ENCODE data around the gene SLC24A3.

SLC24A3 gene

GRCh38 chr20:19333563-19333962 is 121.1 kb downstream of the SLC24A3 start:
- H3K4me1 ChIP-seq (ENCODE audit: control insufficient read depth in 2 of 2, insufficient read depth in 2 of 2, low read length in 2 of 2): no peaks in the 10 kb centered on the region
- no peaks in the 10 kb centered on the region for H3K9me3 ChIP-seq (ENCODE audit: control insufficient read depth in 2 of 2, low read length in 2 of 2)
- no peak overlapping the region for H3K9ac ChIP-seq (ENCODE audit: low read depth in 1 of 2, low read length in 2 of 2)
- no peak overlapping the region for H3K4me3 ChIP-seq (ENCODE audit: low read length in 2 of 2)
- H3K27ac ChIP-seq (ENCODE audit: low read depth in 2 of 2, low read length in 2 of 2): no peak overlapping the region
- H3K36me3 ChIP-seq (ENCODE audit: control insufficient read depth in 2 of 2, insufficient read depth in 2 of 2, low read length in 2 of 2): no peaks in the 10 kb centered on the region
- H3K27me3 ChIP-seq (ENCODE audit: control insufficient read depth in 2 of 2, insufficient read depth in 2 of 2, low read length in 2 of 2): no peaks in the 10 kb centered on the region

GRCh38 chr20:19335341-19335740 is 122.9 kb downstream of the SLC24A3 start:
- Histone ChIP-seq H3K4me1 (ENCODE audit: control insufficient read depth in 2 of 2, insufficient read depth in 2 of 2, low read length in 2 of 2) (no peaks in the 10 kb centered on the region), H3K4me3 (ENCODE audit: low read length in 2 of 2) (no peak overlapping the region), H3K9me3 (ENCODE audit: control insufficient read depth in 2 of 2, low read length in 2 of 2) (no peaks in the 10 kb centered on the region), H3K36me3 (ENCODE audit: control insufficient read depth in 2 of 2, insufficient read depth in 2 of 2, low read length in 2 of 2) (no peaks in the 10 kb centered on the region), H3K27me3 (ENCODE audit: control insufficient read depth in 2 of 2, insufficient read depth in 2 of 2, low read length in 2 of 2) (no peaks in the 10 kb centered on the region), H3K27ac (ENCODE audit: low read depth in 2 of 2, low read length in 2 of 2) (no peak overlapping the region), H3K9ac (ENCODE audit: low read depth in 1 of 2, low read length in 2 of 2) (no peak overlapping the region)

GRCh38 chr20:19335916-19336315 is 123.5 kb downstream of the SLC24A3 start:
- Histone ChIP-seq H3K27me3 (ENCODE audit: control insufficient read depth in 2 of 2, insufficient read depth in 2 of 2, low read length in 2 of 2) (no peaks in the 10 kb centered on the region), H3K4me3 (ENCODE audit: low read length in 2 of 2) (no peak overlapping the region), H3K27ac (ENCODE audit: low read depth in 2 of 2, low read length in 2 of 2) (no peak overlapping the region), H3K36me3 (ENCODE audit: control insufficient read depth in 2 of 2, insufficient read depth in 2 of 2, low read length in 2 of 2) (no peaks in the 10 kb centered on the region), H3K9me3 (ENCODE audit: control insufficient read depth in 2 of 2, low read length in 2 of 2) (no peaks in the 10 kb centered on the region), H3K4me1 (ENCODE audit: control insufficient read depth in 2 of 2, insufficient read depth in 2 of 2, low read length in 2 of 2) (no peaks in the 10 kb centered on the region), H3K9ac (ENCODE audit: low read depth in 1 of 2, low read length in 2 of 2) (no peak overlapping the region)

- Histone ChIP-seq H3K9me3 (ENCODE audit: control insufficient read depth in 2 of 2, low read length in 2 of 2) (no peaks in the 10 kb centered on the region), H3K36me3 (ENCODE audit: control insufficient read depth in 2 of 2, insufficient read depth in 2 of 2, low read length in 2 of 2) (no peaks in the 10 kb centered on the region), H3K4me3 (ENCODE audit: low read length in 2 of 2) (no peak overlapping the region), H3K9ac (ENCODE audit: low read depth in 1 of 2, low read length in 2 of 2) (no peak overlapping the region), H3K27ac (ENCODE audit: low read depth in 2 of 2, low read length in 2 of 2) (no peak overlapping the region), H3K27me3 (ENCODE audit: control insufficient read depth in 2 of 2, insufficient read depth in 2 of 2, low read length in 2 of 2) (no peaks in the 10 kb centered on the region), H3K4me1 (ENCODE audit: control insufficient read depth in 2 of 2, insufficient read depth in 2 of 2, low read length in 2 of 2) (peaks cover 0 to 2% of the 10 kb centered on the region in 2 donors)
Observed at GRCh38 chr20:19336631-19337030, 124.2 kb downstream of the SLC24A3 start.

- H3K4me1 ChIP-seq (ENCODE audit: control insufficient read depth in 2 of 2, insufficient read depth in 2 of 2, low read length in 2 of 2): peaks cover 0 to 3% of the 10 kb centered on the region in 2 donors
- H3K9ac ChIP-seq (ENCODE audit: low read depth in 1 of 2, low read length in 2 of 2): no peak overlapping the region
- no peaks in the 10 kb centered on the region for H3K27me3 ChIP-seq (ENCODE audit: control insufficient read depth in 2 of 2, insufficient read depth in 2 of 2, low read length in 2 of 2)
- no peaks in the 10 kb centered on the region for H3K36me3 ChIP-seq (ENCODE audit: control insufficient read depth in 2 of 2, insufficient read depth in 2 of 2, low read length in 2 of 2)
- H3K4me3 ChIP-seq (ENCODE audit: low read length in 2 of 2): no peak overlapping the region
- H3K27ac ChIP-seq (ENCODE audit: low read depth in 2 of 2, low read length in 2 of 2): no peak overlapping the region
- no peaks in the 10 kb centered on the region for H3K9me3 ChIP-seq (ENCODE audit: control insufficient read depth in 2 of 2, low read length in 2 of 2)
Observed at GRCh38 chr20:19338380-19338779, 125.9 kb downstream of the SLC24A3 start.

- Histone ChIP-seq H3K4me1 (ENCODE audit: control insufficient read depth in 2 of 2, insufficient read depth in 2 of 2, low read length in 2 of 2) (peaks cover 0 to 3% of the 10 kb centered on the region in 2 donors), H3K27me3 (ENCODE audit: control insufficient read depth in 2 of 2, insufficient read depth in 2 of 2, low read length in 2 of 2) (no peaks in the 10 kb centered on the region)
Observed at GRCh38 chr20:19338960-19339359, 126.5 kb downstream of the SLC24A3 start.

GRCh38 chr20:19341348-19342053 is 129.1 kb downstream of the SLC24A3 start:
- Histone ChIP-seq H3K4me1 (ENCODE audit: control insufficient read depth in 2 of 2, insufficient read depth in 2 of 2, low read length in 2 of 2) (peaks cover 0 to 3% of the 10 kb centered on the region in 2 donors), H3K9me3 (ENCODE audit: control insufficient read depth in 2 of 2, low read length in 2 of 2) (no peaks in the 10 kb centered on the region), H3K36me3 (ENCODE audit: control insufficient read depth in 2 of 2, insufficient read depth in 2 of 2, low read length in 2 of 2) (no peaks in the 10 kb centered on the region), H3K4me3 (ENCODE audit: low read length in 2 of 2) (no peak overlapping the region), H3K27ac (ENCODE audit: low read depth in 2 of 2, low read length in 2 of 2) (no peak overlapping the region), H3K27me3 (ENCODE audit: control insufficient read depth in 2 of 2, insufficient read depth in 2 of 2, low read length in 2 of 2) (no peaks in the 10 kb centered on the region), H3K9ac (ENCODE audit: low read depth in 1 of 2, low read length in 2 of 2) (no peak overlapping the region)

More at GRCh38 chr20:19338960-19339359, 126.5 kb downstream of the SLC24A3 start:
- H3K9me3 ChIP-seq (ENCODE audit: control insufficient read depth in 2 of 2, low read length in 2 of 2): no peaks in the 10 kb centered on the region
- H3K27ac ChIP-seq (ENCODE audit: low read depth in 2 of 2, low read length in 2 of 2): no peak overlapping the region
- H3K36me3 ChIP-seq (ENCODE audit: control insufficient read depth in 2 of 2, insufficient read depth in 2 of 2, low read length in 2 of 2): no peaks in the 10 kb centered on the region
- no peak overlapping the region for H3K4me3 ChIP-seq (ENCODE audit: low read length in 2 of 2)
- no peak overlapping the region for H3K9ac ChIP-seq (ENCODE audit: low read depth in 1 of 2, low read length in 2 of 2)

GRCh38 chr20:19344341-19344740 is 131.9 kb downstream of the SLC24A3 start:
- Histone ChIP-seq H3K9me3 (ENCODE audit: control insufficient read depth in 2 of 2, low read length in 2 of 2) (no peaks in the 10 kb centered on the region), H3K4me1 (ENCODE audit: control insufficient read depth in 2 of 2, insufficient read depth in 2 of 2, low read length in 2 of 2) (peaks cover 0 to 3% of the 10 kb centered on the region in 2 donors), H3K36me3 (ENCODE audit: control insufficient read depth in 2 of 2, insufficient read depth in 2 of 2, low read length in 2 of 2) (no peaks in the 10 kb centered on the region), H3K9ac (ENCODE audit: low read depth in 1 of 2, low read length in 2 of 2) (no peak overlapping the region), H3K27ac (ENCODE audit: low read depth in 2 of 2, low read length in 2 of 2) (no peak overlapping the region), H3K4me3 (ENCODE audit: low read length in 2 of 2) (no peak overlapping the region), H3K27me3 (ENCODE audit: control insufficient read depth in 2 of 2, insufficient read depth in 2 of 2, low read length in 2 of 2) (no peaks in the 10 kb centered on the region)

GRCh38 chr20:19347943-19348456 is 135.6 kb downstream of the SLC24A3 start:
- Histone ChIP-seq H3K4me1 (ENCODE audit: control insufficient read depth in 2 of 2, insufficient read depth in 2 of 2, low read length in 2 of 2) (no peaks in the 10 kb centered on the region), H3K36me3 (ENCODE audit: control insufficient read depth in 2 of 2, insufficient read depth in 2 of 2, low read length in 2 of 2) (no peaks in the 10 kb centered on the region), H3K9ac (ENCODE audit: low read depth in 1 of 2, low read length in 2 of 2) (no peak overlapping the region), H3K4me3 (ENCODE audit: low read length in 2 of 2) (no peak overlapping the region), H3K27me3 (ENCODE audit: control insufficient read depth in 2 of 2, insufficient read depth in 2 of 2, low read length in 2 of 2) (no peaks in the 10 kb centered on the region), H3K9me3 (ENCODE audit: control insufficient read depth in 2 of 2, low read length in 2 of 2) (no peaks in the 10 kb centered on the region), H3K27ac (ENCODE audit: low read depth in 2 of 2, low read length in 2 of 2) (no peak overlapping the region)

GRCh38 chr20:19348582-19348981 is 136.1 kb downstream of the SLC24A3 start:
- no peaks in the 10 kb centered on the region for H3K27me3 ChIP-seq (ENCODE audit: control insufficient read depth in 2 of 2, insufficient read depth in 2 of 2, low read length in 2 of 2)
- no peak overlapping the region for H3K27ac ChIP-seq (ENCODE audit: low read depth in 2 of 2, low read length in 2 of 2)
- H3K4me1 ChIP-seq (ENCODE audit: control insufficient read depth in 2 of 2, insufficient read depth in 2 of 2, low read length in 2 of 2): no peaks in the 10 kb centered on the region
- H3K9ac ChIP-seq (ENCODE audit: low read depth in 1 of 2, low read length in 2 of 2): no peak overlapping the region
- no peaks in the 10 kb centered on the region for H3K9me3 ChIP-seq (ENCODE audit: control insufficient read depth in 2 of 2, low read length in 2 of 2)
- H3K36me3 ChIP-seq (ENCODE audit: control insufficient read depth in 2 of 2, insufficient read depth in 2 of 2, low read length in 2 of 2): no peaks in the 10 kb centered on the region
- no peak overlapping the region for H3K4me3 ChIP-seq (ENCODE audit: low read length in 2 of 2)
